ENCODE results near the gene F2R. TPM values are rescaled to one million over a fixed set of nuclear protein-coding genes. Genes with fewer than 3 reads are reported as not detected.

The F2R gene
- total and polyA plus RNA-seq, 2 of the 13 experiments (the other 11 are each of a cell fraction or from before 2014, with no cell fraction given), result 8.3 to 12.3 TPM

- TF ChIP-seq ATF4 (CRISPR knock-in tag; IDR thresholded peaks at IDR 0.05) (0 out of 4 replicates have a peak, but pooled peaks of 1 of the 2 experiments have one; percentile 13), SAFB2 (CRISPR knock-in tag; IDR thresholded peaks at IDR 0.05; ENCODE audit: borderline replicate concordance, low read depth) (peak; percentile 65), ZNF501 (CRISPR knock-in tag; IDR thresholded peaks at IDR 0.05) (peak; percentile 70), MAFK (conservative IDR thresholded peaks at IDR 0.05 in 1 of 2, IDR thresholded peaks at IDR 0.05 in 1 of 2; ENCODE audit: low read length in 2 of 2) (no peak), ZNF207 (IDR thresholded peaks at IDR 0.05; ENCODE audit: borderline replicate concordance) (no peak), ARHGAP35 (CRISPR knock-in tag; IDR thresholded peaks at IDR 0.05; ENCODE audit: borderline replicate concordance) (no peak; the same call in 1 of the 2 replicates), ZBTB3 (CRISPR knock-in tag; IDR thresholded peaks at IDR 0.05; ENCODE audit: borderline replicate concordance, low read depth) (no peak), ZNF451 (CRISPR knock-in tag; IDR thresholded peaks at IDR 0.05) (no peak), KDM3A (CRISPR knock-in tag; IDR thresholded peaks at IDR 0.05; ENCODE audit: low read depth) (no peak; the same call in 1 of the 2 replicates), RXRA (CRISPR knock-in tag; IDR thresholded peaks at IDR 0.05) (no peak), ZFP36L1 (CRISPR knock-in tag; IDR thresholded peaks at IDR 0.05) (no peak), REPIN1 (CRISPR knock-in tag; IDR thresholded peaks at IDR 0.05; ENCODE audit: borderline replicate concordance, low read depth) (peak; percentile 69; the same call in 1 of the 2 replicates), MAZ (IDR thresholded peaks at IDR 0.05; ENCODE audit: borderline replicate concordance, low read depth, low read length) (no peak), MAZ (CRISPR knock-in tag; IDR thresholded peaks at IDR 0.05; ENCODE audit: low read depth) (peak; percentile 50), ZIK1 (CRISPR knock-in tag; IDR thresholded peaks at IDR 0.05; ENCODE audit: borderline replicate concordance, low read depth) (peak; percentile 72; the same call in 1 of the 2 replicates)
- TF ChIP-seq, protein P1, sequence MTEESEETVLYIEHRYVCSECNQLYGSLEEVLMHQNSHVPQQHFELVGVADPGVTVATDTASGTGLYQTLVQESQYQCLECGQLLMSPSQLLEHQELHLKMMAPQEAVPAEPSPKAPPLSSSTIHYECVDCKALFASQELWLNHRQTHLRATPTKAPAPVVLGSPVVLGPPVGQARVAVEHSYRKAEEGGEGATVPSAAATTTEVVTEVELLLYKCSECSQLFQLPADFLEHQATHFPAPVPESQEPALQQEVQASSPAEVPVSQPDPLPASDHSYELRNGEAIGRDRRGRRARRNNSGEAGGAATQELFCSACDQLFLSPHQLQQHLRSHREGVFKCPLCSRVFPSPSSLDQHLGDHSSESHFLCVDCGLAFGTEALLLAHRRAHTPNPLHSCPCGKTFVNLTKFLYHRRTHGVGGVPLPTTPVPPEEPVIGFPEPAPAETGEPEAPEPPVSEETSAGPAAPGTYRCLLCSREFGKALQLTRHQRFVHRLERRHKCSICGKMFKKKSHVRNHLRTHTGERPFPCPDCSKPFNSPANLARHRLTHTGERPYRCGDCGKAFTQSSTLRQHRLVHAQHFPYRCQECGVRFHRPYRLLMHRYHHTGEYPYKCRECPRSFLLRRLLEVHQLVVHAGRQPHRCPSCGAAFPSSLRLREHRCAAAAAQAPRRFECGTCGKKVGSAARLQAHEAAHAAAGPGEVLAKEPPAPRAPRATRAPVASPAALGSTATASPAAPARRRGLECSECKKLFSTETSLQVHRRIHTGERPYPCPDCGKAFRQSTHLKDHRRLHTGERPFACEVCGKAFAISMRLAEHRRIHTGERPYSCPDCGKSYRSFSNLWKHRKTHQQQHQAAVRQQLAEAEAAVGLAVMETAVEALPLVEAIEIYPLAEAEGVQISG (CRISPR knock-in tag; IDR thresholded peaks at IDR 0.05), result peak; percentile 41; the same call in 1 of the 2 replicates
- TF ChIP-seq, protein P2, sequence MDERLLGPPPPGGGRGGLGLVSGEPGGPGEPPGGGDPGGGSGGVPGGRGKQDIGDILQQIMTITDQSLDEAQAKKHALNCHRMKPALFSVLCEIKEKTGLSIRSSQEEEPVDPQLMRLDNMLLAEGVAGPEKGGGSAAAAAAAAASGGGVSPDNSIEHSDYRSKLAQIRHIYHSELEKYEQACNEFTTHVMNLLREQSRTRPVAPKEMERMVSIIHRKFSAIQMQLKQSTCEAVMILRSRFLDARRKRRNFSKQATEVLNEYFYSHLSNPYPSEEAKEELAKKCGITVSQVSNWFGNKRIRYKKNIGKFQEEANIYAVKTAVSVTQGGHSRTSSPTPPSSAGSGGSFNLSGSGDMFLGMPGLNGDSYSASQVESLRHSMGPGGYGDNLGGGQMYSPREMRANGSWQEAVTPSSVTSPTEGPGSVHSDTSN (CRISPR knock-in tag; IDR thresholded peaks at IDR 0.05), result no peak
- TF ChIP-seq, protein P3, sequence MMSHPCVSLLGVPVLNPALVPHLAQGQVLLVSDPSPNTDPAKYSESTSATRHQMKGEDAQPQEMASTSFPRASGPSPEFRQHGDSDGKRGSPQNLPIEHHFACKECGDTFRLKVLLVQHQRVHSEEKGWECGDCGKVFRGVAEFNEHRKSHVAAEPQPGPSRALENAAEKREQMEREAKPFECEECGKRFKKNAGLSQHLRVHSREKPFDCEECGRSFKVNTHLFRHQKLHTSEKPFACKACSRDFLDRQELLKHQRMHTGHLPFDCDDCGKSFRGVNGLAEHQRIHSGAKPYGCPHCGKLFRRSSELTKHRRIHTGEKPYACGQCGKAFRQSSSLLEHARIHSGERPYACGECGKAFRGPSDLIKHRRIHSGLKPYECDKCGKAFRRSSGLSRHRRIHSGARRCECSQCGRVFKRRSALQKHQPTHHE (CRISPR knock-in tag; IDR thresholded peaks at IDR 0.05; ENCODE audit: borderline replicate concordance), result no peak
- TF ChIP-seq, protein P4, sequence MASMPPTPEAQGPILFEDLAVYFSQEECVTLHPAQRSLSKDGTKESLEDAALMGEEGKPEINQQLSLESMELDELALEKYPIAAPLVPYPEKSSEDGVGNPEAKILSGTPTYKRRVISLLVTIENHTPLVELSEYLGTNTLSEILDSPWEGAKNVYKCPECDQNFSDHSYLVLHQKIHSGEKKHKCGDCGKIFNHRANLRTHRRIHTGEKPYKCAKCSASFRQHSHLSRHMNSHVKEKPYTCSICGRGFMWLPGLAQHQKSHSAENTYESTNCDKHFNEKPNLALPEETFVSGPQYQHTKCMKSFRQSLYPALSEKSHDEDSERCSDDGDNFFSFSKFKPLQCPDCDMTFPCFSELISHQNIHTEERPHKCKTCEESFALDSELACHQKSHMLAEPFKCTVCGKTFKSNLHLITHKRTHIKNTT (CRISPR knock-in tag; IDR thresholded peaks at IDR 0.05), result no peak
Measured at GRCh38 chr5:76715736-76716455, at the start of gene F2R (continued).
